ENCODE measurements around the gene DPYD.

Gene DPYD

DNA sequence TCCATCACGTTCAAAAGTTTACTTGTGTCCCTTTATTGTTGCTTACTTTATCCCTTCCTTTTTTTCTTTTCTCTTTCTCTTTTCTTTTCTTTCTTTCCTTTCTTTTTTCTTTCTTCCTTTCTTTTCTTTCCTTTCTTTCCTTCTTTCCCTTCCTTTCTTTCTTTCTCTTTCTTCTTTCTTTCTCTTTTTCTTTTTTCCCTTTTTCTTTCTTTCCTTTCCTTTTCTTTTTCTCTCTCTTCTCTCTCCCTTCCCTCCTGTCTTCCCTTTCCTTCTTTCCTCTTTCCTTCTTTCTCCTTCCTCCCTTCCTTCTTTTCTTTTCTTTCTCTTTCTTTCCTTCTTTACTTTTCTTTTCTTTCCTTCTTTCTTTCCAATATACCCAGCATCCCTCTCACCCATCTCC is 391.2 kb downstream of the DPYD start:
- DNase-seq (ENCODE audit: low read depth), result no peak

- no peak for DNase-seq (ENCODE audit: low read depth)
Observed at GRCh38 chr1:97524211-97524610, 396.6 kb downstream of the DPYD start.

- DNase-seq (ENCODE audit: low read depth), result no peak
Observed at GRCh38 chr1:97516588-97516987, 404.2 kb downstream of the DPYD start.

DNA sequence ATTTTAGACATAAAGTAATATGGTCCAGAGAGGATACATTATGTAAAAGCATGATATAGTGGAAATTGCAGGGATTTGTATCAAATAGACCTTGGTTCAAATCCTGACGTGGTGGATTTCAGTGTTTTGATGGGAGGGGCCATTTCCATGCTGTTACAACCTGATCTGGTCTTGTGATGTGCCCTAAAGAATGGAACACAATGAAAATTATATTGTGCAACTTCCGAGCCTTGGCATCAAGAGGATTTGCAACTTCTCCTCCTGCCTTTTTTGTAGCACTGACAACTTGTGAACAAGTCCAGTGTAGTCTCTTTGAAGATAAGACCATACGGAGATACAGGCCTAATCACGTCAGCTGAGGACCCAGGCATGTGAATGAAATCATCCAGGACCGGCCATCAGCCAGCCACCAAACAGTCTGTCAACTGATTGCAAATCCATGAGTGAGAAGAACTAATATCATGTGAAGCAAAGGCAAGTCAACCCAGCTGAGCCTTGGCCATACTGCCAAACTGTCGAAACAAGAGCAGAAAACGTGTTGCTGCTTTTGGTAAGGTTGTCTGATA is 412.1 kb downstream of the DPYD start:
- DNase-seq (ENCODE audit: low read depth), result no peak

GRCh38 chr1:97507863-97508262 is 413.0 kb downstream of the DPYD start:
- DNase-seq (ENCODE audit: low read depth), result no peak

DNA sequence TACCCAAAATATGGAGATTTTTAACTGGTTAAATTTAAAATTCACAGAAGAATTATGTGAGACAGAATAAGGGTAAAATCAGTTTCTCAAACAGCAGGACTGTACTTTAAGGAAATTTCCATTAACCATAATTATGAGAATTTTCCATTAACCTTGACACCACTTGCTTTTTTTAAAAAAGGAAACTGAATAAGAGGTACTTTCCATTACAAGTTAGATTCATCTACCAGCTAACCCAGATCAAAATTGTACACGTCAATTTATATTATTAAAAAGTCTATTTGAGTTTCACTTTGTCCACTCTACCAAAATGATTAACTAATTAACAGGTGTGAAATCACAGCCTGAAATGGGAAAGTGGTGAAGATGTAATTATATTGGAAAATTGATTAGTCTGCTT is 414.5 kb downstream of the DPYD start:
- no peak for DNase-seq (ENCODE audit: low read depth)

GRCh38 chr1:97505816-97506215 is 415.0 kb downstream of the DPYD start:
- DNase-seq (ENCODE audit: low read depth), result no peak

- no peak for DNase-seq (ENCODE audit: low read depth)
Observed at GRCh38 chr1:97505289-97505688, 415.5 kb downstream of the DPYD start.

DNA sequence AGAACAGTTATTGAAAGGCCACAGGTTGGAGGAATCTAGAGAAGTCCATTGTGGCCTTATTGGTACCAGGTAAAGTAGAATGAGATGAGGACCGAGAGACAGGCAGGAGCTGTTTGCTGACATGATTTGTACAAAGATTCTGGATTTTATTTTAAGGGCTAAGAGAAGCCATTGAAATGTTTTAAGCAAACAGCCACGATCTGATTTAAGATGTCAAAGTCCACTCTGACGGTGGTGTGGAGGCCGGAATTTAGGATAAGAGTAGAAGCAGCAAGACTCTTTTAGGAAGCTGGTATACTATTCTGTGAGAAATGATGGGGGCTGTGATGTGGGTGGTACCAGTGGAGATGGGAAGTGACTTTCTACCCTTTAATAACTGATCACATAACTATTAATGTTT is 418.5 kb downstream of the DPYD start:
- DNase-seq (ENCODE audit: low read depth), result no peak

DNA sequence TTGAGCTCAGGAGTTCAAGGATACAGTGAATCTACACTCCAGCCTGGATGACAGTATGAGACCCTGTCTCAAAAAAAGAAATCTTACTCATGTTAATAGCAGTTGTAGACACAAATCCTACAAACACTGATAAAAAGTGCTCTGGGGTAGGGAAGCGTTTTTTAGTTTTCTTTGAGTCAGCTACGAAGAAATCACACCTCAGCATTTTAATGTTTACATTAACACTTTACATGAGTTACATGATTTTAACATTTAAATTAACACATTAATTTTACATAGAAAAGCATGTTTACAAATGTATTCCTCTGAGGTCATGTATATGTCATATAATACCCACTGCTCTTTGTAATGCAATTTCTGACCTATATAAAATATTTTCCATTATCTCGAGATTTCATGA is 419.2 kb downstream of the DPYD start:
- no peak for DNase-seq (ENCODE audit: low read depth)

- no peak for DNase-seq (ENCODE audit: low read depth)
Observed at GRCh38 chr1:97500760-97501159, 420.1 kb downstream of the DPYD start.

- no peak for DNase-seq (ENCODE audit: low read depth)
Observed at GRCh38 chr1:97499667-97500066, 421.2 kb downstream of the DPYD start.

GRCh38 chr1:97489834-97490233 is 431.0 kb downstream of the DPYD start:
- no peak for DNase-seq (ENCODE audit: low read depth)

- no peak for DNase-seq (ENCODE audit: low read depth)
Observed at GRCh38 chr1:97488530-97488929, 432.3 kb downstream of the DPYD start.

DNA sequence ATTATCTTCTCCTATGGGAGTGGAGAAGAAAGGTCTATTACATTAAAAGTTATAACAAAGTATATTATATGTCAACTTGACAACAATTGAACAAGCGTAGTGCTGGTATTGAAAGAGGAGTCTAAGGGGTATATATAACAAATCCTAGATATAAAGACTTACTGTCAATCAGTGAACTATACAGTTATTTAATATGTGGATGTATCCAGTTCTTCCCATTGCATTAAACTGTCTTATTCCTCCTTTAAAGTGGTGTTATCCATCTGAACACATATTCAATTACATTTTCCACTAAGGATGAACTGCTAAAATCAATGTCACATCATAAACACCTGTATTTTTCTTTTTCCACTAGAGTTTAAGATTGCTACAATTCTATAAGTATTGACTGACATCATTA is 438.8 kb downstream of the DPYD start:
- no peak for DNase-seq (ENCODE audit: low read depth)

DNA sequence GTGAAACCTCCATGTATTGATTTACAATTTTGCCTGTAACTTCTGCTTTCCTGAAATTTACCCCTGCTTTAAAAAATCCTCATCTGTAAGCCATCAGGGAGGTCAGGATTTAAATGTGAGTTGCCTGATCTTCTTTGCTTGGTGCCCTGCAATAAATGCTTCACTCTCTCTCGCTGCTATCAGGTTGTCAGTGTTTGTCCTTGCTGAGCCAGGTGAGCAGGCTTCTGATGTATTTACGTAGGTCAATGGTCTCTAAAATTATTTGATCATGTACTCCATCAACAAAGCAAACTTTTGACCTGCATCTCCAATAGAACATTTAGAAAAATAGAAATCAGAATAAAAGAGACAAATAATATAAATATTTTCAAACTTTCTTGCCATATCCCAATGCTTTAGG is 453.4 kb downstream of the DPYD start:
- no peak for DNase-seq (ENCODE audit: low read depth)

DNA sequence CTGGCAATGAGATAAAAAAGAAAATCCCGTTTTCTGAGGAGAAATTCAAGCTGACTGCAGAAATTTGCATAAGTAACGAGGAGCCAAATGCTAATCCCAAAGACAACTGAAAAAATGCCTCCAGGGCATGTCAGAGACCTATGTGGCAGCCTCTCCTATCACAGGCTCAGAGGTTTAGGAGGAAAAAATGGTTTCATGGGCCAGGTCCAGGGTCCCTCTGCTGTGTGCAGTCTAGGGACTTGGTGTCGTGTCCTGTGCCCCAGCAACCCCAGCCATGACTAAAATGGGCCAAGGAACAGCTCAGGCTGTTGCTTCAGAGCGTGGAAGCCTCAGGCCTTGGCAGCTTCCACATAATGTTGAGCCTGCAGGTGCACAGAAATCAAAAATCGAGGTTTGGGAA is 456.5 kb downstream of the DPYD start:
- no peak for DNase-seq (ENCODE audit: low read depth)

- DNase-seq (ENCODE audit: low read depth), result no peak
Observed at GRCh38 chr1:97461782-97462181, 459.1 kb downstream of the DPYD start.

- no peak for DNase-seq (ENCODE audit: low read depth)
Observed at GRCh38 chr1:97457446-97458089, 463.3 kb downstream of the DPYD start.

DNA sequence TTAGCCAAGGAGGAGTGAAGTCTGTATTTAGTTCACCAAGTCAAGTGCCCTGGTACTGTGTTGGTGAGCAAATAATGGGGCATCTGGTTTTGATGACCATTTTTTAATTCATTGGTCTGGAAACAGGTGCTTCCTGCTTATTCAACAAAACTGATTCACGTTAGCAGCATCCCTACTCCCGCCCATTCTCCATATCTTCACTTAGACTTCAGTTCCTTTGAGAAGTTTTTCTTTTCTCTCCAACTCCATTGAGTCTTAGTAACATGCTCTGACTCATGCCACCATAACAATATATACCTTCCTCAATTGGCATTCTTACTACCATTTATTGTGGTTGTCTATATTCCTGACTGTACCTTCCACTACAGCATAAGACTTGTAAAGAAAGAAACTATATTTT is 468.9 kb downstream of the DPYD start:
- no peak for DNase-seq (ENCODE audit: low read depth)

GRCh38 chr1:97451046-97451826 is 469.6 kb downstream of the DPYD start:
- DNase-seq (ENCODE audit: low read depth), result no peak

DNA sequence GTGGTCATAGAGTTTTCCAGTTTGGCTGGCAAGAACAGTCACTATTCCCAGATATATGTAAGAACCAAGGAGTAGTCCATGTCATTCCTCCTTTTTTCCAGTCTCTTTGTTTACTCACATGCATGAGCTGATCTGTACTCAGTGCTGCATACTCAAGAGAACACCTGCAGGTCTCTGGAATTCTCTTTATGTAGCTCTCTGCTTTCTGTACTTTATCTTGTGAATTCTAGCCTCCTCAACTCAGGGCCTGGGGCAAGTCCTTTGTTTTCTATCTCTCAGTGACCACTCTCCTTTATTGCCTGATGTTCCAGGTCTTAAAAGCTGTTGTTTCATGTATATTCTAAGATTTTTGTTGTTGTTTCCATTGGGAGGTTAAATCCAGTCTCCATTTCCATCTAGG is 478.9 kb downstream of the DPYD start:
- no peak for DNase-seq (ENCODE audit: low read depth)

- no peak for DNase-seq (ENCODE audit: low read depth)
Observed at GRCh38 chr1:97433824-97434177, 487.0 kb downstream of the DPYD start.
